ENCODE data around the gene THSD4.

DNA sequence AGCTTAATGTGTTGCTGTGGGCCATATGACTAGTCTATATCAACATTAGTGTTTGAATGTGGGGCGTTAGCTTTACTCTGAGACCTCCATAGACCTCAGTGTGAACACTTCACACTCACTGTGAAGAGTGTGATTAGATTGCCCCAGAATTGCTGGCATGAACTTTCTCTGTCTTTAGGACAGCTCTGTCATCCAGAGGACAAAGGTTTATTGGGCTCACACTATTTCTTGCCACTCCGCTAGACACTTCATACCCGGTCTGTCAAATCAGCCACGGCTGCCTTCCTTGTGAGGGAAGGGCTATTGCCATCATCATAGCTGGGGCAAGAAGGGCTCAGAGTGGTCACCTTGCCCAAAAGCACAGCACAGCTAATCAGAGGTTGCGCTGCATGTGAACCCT lies 378.3 kb downstream of the THSD4 start:
- TF ChIP-seq, protein P1, sequence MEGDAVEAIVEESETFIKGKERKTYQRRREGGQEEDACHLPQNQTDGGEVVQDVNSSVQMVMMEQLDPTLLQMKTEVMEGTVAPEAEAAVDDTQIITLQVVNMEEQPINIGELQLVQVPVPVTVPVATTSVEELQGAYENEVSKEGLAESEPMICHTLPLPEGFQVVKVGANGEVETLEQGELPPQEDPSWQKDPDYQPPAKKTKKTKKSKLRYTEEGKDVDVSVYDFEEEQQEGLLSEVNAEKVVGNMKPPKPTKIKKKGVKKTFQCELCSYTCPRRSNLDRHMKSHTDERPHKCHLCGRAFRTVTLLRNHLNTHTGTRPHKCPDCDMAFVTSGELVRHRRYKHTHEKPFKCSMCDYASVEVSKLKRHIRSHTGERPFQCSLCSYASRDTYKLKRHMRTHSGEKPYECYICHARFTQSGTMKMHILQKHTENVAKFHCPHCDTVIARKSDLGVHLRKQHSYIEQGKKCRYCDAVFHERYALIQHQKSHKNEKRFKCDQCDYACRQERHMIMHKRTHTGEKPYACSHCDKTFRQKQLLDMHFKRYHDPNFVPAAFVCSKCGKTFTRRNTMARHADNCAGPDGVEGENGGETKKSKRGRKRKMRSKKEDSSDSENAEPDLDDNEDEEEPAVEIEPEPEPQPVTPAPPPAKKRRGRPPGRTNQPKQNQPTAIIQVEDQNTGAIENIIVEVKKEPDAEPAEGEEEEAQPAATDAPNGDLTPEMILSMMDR (optimal IDR thresholded peaks at IDR 0.05 in 1 of 3, IDR thresholded peaks at IDR 0.05 in 1 of 3, conservative IDR thresholded peaks at IDR 0.05 in 1 of 3; ENCODE audit: extremely low read depth in 1 of 3, insufficient read depth in 2 of 3, low read length in 3 of 3), result no peak
- no peak for TF ChIP-seq EZH2 (IDR thresholded peaks at IDR 0.05; ENCODE audit: low read length)
